Liver (tissue), 9 donors: Measurements from ENCODE around the gene NCOA6. TPM values are rescaled to one million over a fixed set of nuclear protein-coding genes. Genes with fewer than 3 reads are reported as not detected.

Experiments
- DNase-seq: peaks from one replicate; pipeline ENCODE4 v3.0.0-alpha.2; 2017; ENCODE audit warnings: low spot score
- H3K27ac ChIP-seq, 2 donors: one replicate each; pipeline ENCODE4 v1.7.0; 2013; ENCODE audit warnings: inconsistent platforms in 2 of 2, low read length in 2 of 2, control low read depth in 1 of 2, low read depth in 1 of 2, mild to moderate bottlenecking in 1 of 2
- H3K27me3 ChIP-seq, 4 donors: one replicate each; pipeline versions ENCODE4 v1.6.1 to v1.7.0; 2013; ENCODE audit warnings: low read length in 3 of 4, inconsistent platforms in 1 of 4, mild to moderate bottlenecking in 1 of 4, moderate library complexity in 1 of 4; ENCODE audit not compliant: control insufficient read depth in 4 of 4, insufficient read depth in 4 of 4
- H3K36me3 ChIP-seq, 4 donors: one replicate each; pipeline versions ENCODE4 v1.6.1 to v1.7.0; 2013; ENCODE audit warnings: low read length in 3 of 4, mild to moderate bottlenecking in 3 of 4, low read depth in 1 of 4, moderate library complexity in 1 of 4; ENCODE audit not compliant: control insufficient read depth in 4 of 4, insufficient read depth in 3 of 4
- H3K4me1 ChIP-seq, 4 donors: one replicate each; pipeline versions ENCODE4 v1.6.1 to v1.7.0; 2013; ENCODE audit warnings: low read length in 3 of 4, mild to moderate bottlenecking in 3 of 4, moderate library complexity in 1 of 4; ENCODE audit not compliant: control insufficient read depth in 4 of 4, insufficient read depth in 4 of 4
- H3K4me3 ChIP-seq, 3 donors: one replicate each; pipeline versions ENCODE4 v1.6.1 to v1.7.0; 2013; ENCODE audit warnings: low read length in 3 of 3, control low read depth in 1 of 3, low read depth in 1 of 3, mild to moderate bottlenecking in 1 of 3
- H3K9ac ChIP-seq, 2 donors: one replicate each; pipeline ENCODE4 v1.7.0; 2013; ENCODE audit warnings: low read length in 2 of 2, mild to moderate bottlenecking in 2 of 2, moderate library complexity in 2 of 2, control low read depth in 1 of 2, low read depth in 1 of 2
- H3K9me3 ChIP-seq, 4 donors: one replicate each; pipeline versions ENCODE4 v1.6.1 to v1.7.0; 2013; ENCODE audit warnings: low read length in 3 of 4; ENCODE audit not compliant: control insufficient read depth in 4 of 4
- ATF3 ChIP-seq: IDR thresholded peaks from 2 replicates; pipeline ENCODE4 v1.6.1; 2016; ENCODE audit warnings: antibody characterized with exemption
- CTCF ChIP-seq: fragments of 150-350 bp; IDR thresholded peaks from 2 replicates; pipeline ENCODE4 v1.5.1; 2017; ENCODE audit warnings: improper control_type of control experiment, low read depth, low read length; ENCODE audit not compliant: missing input control
- EGR1 ChIP-seq, 2 donors: IDR thresholded peaks; 2 replicates each; pipeline ENCODE4 v1.6.1; 2016 to 2018; ENCODE audit warnings: antibody characterized with exemption in 2 of 2, low read depth in 2 of 2
- FOXA1 ChIP-seq: IDR thresholded peaks from 2 replicates; pipeline ENCODE4 v1.6.1; 2016; ENCODE audit warnings: antibody characterized with exemption
- HNF4A ChIP-seq, 2 donors: conservative IDR thresholded peaks; 2 replicates each; pipeline ENCODE4 v1.6.1; 2016; ENCODE audit warnings: antibody characterized with exemption in 2 of 2, mild to moderate bottlenecking in 2 of 2
- HNF4G ChIP-seq: IDR thresholded peaks from 2 replicates; pipeline ENCODE4 v1.6.1; 2016; ENCODE audit warnings: antibody characterized with exemption
- MAX ChIP-seq: IDR thresholded peaks from 2 replicates; pipeline ENCODE4 v1.6.1; 2016; ENCODE audit warnings: antibody characterized with exemption
- NR2F2 ChIP-seq: IDR thresholded peaks from 2 replicates; pipeline ENCODE4 v1.6.1; 2016; ENCODE audit warnings: antibody characterized with exemption
- REST ChIP-seq: IDR thresholded peaks from 2 replicates; pipeline ENCODE4 v1.6.1; 2016; ENCODE audit warnings: antibody characterized with exemption, mild to moderate bottlenecking
- YY1 ChIP-seq: IDR thresholded peaks from 2 replicates; pipeline ENCODE4 v1.6.1; 2016; ENCODE audit warnings: antibody characterized with exemption, mild to moderate bottlenecking
- ZBTB33 ChIP-seq: IDR thresholded peaks from 2 replicates; pipeline ENCODE4 v1.6.1; 2016; ENCODE audit warnings: antibody characterized with exemption
- WGBS: extraction: QIAGEN DNeasy Blood & Tissue Kit; methylation state at CpG from one replicate; pipeline ENCODE4 v1.1.7; 2013; 5-methylcytosine and 5-hydroxymethylcytosine counted together
- polyA plus RNA-seq, 2 donors: library from polyadenylated mRNA; stranded (reverse) in 1 of 2; unstranded in 1 of 2; fragments of 200-250 nt in 1 of 2; fragments of >200 nt in 1 of 2; fragmentation: Nextera tagmentation in 1 of 2; extraction: Ambion mirVana in 1 of 2; gene quantifications; one replicate each; pipeline versions ENCODE4 v1.2.1 to v1.2.3, GENCODE V29; 2013 to 2015
- total RNA-seq, 2 donors: library from RNA; depleted of rRNA; stranded (reverse); fragments of >200 nt; gene quantifications; one replicate each; pipeline ENCODE4 v1.2.3, GENCODE V29; 2014
- donor health status: healthy.
- donor health status: healthy.
- donor health status: healthy.
- donor health status: healthy.
- donor health status: healthy.

NCOA6 gene
- total and polyA plus RNA-seq, 4 donors: 5.4 to 13.1 (median 6.2) TPM

- TF ChIP-seq ZBTB33: no peak
- no peak for TF ChIP-seq CTCF
Observed at GRCh38 chr20:34750484-34750883, 75.0 kb downstream of the NCOA6 start (continued).

GRCh38 chr20:34748709-34749108 is 76.7 kb downstream of the NCOA6 start:
- Histone ChIP-seq H3K4me3 (no peak overlapping the region), H3K9ac (no peak overlapping the region), H3K27ac (no peak overlapping the region), H3K4me1 (no peaks in the 10 kb centered on the region), H3K9me3 (no peaks in the 10 kb centered on the region), H3K36me3 (peaks cover 11 to 57% (median 31%) of the 10 kb centered on the region in 4 donors), H3K27me3 (no peaks in the 10 kb centered on the region)
- no peak for DNase-seq
- 98% methylated on average over 2 of the region's 2 CpGs for WGBS
- no peak for TF ChIP-seq EGR1 (IDR thresholded peaks at IDR 0.05; ENCODE audit: low read depth in 2 of 2)
- TF ChIP-seq HNF4G: no peak
- TF ChIP-seq HNF4A (conservative IDR thresholded peaks at IDR 0.05): no peak
- TF ChIP-seq YY1: no peak
- no peak for TF ChIP-seq ATF3
- TF ChIP-seq REST: no peak
- TF ChIP-seq MAX: no peak
- no peak for TF ChIP-seq NR2F2

- Histone ChIP-seq H3K27ac (no peak overlapping the region), H3K27me3 (no peaks in the 10 kb centered on the region), H3K36me3 (peaks cover 9 to 66% (median 33%) of the 10 kb centered on the region in 4 donors), H3K9ac (no peak overlapping the region), H3K4me3 (no peak overlapping the region), H3K9me3 (no peaks in the 10 kb centered on the region), H3K4me1 (no peaks in the 10 kb centered on the region)
- TF ChIP-seq CTCF (no peak), FOXA1 (no peak)
- 89% methylated on average over 2 of the region's 2 CpGs for WGBS
- DNase-seq: no peak
Observed at GRCh38 chr20:34747479-34747878, 78.0 kb downstream of the NCOA6 start.
